ENCODE data around the gene CFAP157. TPM values are rescaled to one million over a fixed set of nuclear protein-coding genes. Genes with fewer than 3 reads are reported as not detected.
A peak's percentile ranks its signal among the peaks of the same experiment; 100 is the strongest.

Gene CFAP157
- total and polyA plus RNA-seq, 2 of the 13 experiments (the other 11 are each of a cell fraction or from before 2014, with no cell fraction given) = 0.07 TPM; not detected in 1

DNA sequence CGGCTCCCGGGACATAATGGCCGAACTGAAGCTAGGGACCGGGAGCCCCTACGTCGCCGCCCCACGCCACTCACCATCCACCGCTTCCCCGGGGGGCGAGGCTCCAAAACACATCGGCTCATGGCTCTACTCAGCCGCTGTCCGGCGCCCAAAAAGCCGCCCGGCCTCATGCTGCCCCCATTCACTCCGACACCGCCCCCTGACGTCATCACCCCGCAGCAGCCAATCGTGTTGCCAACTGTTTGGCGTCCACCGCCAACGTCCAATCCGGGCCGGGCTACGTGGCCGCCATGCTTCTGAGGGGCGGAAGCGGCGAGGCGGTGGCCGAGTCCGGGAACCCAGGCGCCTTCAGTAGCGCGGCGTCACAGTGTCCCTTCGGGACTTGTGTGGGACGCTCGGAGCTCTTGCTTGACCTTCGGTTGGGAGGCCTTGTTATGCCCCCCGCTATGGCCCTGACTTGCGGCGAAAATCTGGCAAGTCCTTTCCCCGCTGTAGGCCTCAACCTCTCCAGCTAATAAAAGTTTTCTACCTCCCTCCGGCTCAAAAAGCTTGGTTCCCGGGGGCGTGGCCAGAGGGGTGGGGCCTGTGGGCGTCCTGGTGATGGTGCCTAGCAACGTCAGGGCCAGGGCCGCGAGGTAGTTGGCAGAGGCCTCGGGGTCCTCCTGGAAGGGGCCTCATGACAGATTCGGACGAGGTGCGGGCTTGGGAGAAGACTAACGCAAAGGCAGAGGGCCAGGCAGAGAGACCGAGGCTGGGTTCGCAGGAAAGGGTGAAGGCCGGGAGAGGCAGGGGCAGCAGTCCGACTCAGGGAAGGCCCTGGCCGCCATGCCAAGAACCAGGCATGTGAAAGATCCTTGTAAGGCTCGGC lies 8.9 kb downstream of the CFAP157 start, which contains the start of the genes PTRH1 and TTC16 (continued):
- no peak for TF ChIP-seq TBP (CRISPR knock-in tag; IDR thresholded peaks at IDR 0.05)
- TF ChIP-seq PRMT3 (CRISPR knock-in tag; IDR thresholded peaks at IDR 0.05; ENCODE audit: borderline replicate concordance, low read depth) = no peak
- TF ChIP-seq HCFC1 (IDR thresholded peaks at IDR 0.05; ENCODE audit: low read depth, low read length) = peak; percentile 76
- TF ChIP-seq XRCC5 (optimal IDR thresholded peaks at IDR 0.05; ENCODE audit: low read length) = peak; percentile 12
- no peak for TF ChIP-seq CHCHD3 (CRISPR knock-in tag; IDR thresholded peaks at IDR 0.05)
- TF ChIP-seq, protein P1, sequence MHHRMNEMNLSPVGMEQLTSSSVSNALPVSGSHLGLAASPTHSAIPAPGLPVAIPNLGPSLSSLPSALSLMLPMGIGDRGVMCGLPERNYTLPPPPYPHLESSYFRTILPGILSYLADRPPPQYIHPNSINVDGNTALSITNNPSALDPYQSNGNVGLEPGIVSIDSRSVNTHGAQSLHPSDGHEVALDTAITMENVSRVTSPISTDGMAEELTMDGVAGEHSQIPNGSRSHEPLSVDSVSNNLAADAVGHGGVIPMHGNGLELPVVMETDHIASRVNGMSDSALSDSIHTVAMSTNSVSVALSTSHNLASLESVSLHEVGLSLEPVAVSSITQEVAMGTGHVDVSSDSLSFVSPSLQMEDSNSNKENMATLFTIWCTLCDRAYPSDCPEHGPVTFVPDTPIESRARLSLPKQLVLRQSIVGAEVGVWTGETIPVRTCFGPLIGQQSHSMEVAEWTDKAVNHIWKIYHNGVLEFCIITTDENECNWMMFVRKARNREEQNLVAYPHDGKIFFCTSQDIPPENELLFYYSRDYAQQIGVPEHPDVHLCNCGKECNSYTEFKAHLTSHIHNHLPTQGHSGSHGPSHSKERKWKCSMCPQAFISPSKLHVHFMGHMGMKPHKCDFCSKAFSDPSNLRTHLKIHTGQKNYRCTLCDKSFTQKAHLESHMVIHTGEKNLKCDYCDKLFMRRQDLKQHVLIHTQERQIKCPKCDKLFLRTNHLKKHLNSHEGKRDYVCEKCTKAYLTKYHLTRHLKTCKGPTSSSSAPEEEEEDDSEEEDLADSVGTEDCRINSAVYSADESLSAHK (CRISPR knock-in tag; IDR thresholded peaks at IDR 0.05; ENCODE audit: borderline replicate concordance) = no peak
- TF ChIP-seq KLF6 (CRISPR knock-in tag; IDR thresholded peaks at IDR 0.05) = peak; percentile 13; the same call in 1 of the 2 replicates
- no peak for TF ChIP-seq ZNF17 (CRISPR knock-in tag; IDR thresholded peaks at IDR 0.05)
- no peak for TF ChIP-seq DPF2 (CRISPR knock-in tag; IDR thresholded peaks at IDR 0.05; ENCODE audit: borderline replicate concordance, low read depth)
- peak; percentile 13; the same call in 1 of the 2 replicates for TF ChIP-seq ZNF451 (CRISPR knock-in tag; IDR thresholded peaks at IDR 0.05)
- peak; percentile 46; the same call in 1 of the 2 replicates for TF ChIP-seq GLI4 (CRISPR knock-in tag; IDR thresholded peaks at IDR 0.05; ENCODE audit: borderline replicate concordance)
- TF ChIP-seq, protein P2, sequence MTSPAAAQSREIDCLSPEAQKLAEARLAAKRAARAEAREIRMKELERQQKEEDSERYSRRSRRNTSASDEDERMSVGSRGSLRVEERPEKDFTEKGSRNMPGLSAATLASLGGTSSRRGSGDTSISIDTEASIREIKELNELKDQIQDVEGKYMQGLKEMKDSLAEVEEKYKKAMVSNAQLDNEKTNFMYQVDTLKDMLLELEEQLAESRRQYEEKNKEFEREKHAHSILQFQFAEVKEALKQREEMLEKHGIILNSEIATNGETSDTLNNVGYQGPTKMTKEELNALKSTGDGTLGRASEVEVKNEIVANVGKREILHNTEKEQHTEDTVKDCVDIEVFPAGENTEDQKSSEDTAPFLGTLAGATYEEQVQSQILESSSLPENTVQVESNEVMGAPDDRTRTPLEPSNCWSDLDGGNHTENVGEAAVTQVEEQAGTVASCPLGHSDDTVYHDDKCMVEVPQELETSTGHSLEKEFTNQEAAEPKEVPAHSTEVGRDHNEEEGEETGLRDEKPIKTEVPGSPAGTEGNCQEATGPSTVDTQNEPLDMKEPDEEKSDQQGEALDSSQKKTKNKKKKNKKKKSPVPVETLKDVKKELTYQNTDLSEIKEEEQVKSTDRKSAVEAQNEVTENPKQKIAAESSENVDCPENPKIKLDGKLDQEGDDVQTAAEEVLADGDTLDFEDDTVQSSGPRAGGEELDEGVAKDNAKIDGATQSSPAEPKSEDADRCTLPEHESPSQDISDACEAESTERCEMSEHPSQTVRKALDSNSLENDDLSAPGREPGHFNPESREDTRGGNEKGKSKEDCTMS (CRISPR knock-in tag; conservative IDR thresholded peaks at IDR 0.05) = no peak
- TF ChIP-seq ZNF343 (CRISPR knock-in tag; IDR thresholded peaks at IDR 0.05) = no peak
- no peak for TF ChIP-seq KDM5A (IDR thresholded peaks at IDR 0.05; ENCODE audit: borderline replicate concordance, low read length)
- TF ChIP-seq EP300 (IDR thresholded peaks at IDR 0.05; ENCODE audit: low read depth in 2 of 2, low read length in 2 of 2) = no peak
- TF ChIP-seq EP300 (CRISPR knock-in tag; IDR thresholded peaks at IDR 0.05; ENCODE audit: borderline replicate concordance) = no peak
- TF ChIP-seq KLF9 (CRISPR knock-in tag; IDR thresholded peaks at IDR 0.05; ENCODE audit: low read depth) = peak; percentile 86
- no peak for TF ChIP-seq PAWR (CRISPR knock-in tag; IDR thresholded peaks at IDR 0.05; ENCODE audit: borderline replicate concordance)
- TF ChIP-seq KMT2A (CRISPR knock-in tag; IDR thresholded peaks at IDR 0.05) = no peak
- no peak for TF ChIP-seq ZNF644 (CRISPR knock-in tag; IDR thresholded peaks at IDR 0.05; ENCODE audit: low read depth)
- TF ChIP-seq TARDBP (CRISPR knock-in tag; IDR thresholded peaks at IDR 0.05) = 0 out of 2 replicates have a peak, but pooled peaks have one; percentile 37
- TF ChIP-seq, protein P3, sequence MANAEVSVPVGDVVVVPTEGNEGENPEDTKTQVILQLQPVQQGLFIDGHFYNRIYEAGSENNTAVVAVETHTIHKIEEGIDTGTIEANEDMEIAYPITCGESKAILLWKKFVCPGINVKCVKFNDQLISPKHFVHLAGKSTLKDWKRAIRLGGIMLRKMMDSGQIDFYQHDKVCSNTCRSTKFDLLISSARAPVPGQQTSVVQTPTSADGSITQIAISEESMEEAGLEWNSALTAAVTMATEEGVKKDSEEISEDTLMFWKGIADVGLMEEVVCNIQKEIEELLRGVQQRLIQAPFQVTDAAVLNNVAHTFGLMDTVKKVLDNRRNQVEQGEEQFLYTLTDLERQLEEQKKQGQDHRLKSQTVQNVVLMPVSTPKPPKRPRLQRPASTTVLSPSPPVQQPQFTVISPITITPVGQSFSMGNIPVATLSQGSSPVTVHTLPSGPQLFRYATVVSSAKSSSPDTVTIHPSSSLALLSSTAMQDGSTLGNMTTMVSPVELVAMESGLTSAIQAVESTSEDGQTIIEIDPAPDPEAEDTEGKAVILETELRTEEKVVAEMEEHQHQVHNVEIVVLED (CRISPR knock-in tag; IDR thresholded peaks at IDR 0.05; ENCODE audit: borderline replicate concordance) = peak; percentile 91
- TF ChIP-seq NR3C1 (CRISPR knock-in tag; IDR thresholded peaks at IDR 0.05) = no peak
- no peak for TF ChIP-seq CC2D1A (CRISPR knock-in tag; IDR thresholded peaks at IDR 0.05)
